ENCODE measurements around the gene TMEM131.
"Not testable (repeated sequence)": the region's sequence is repeated elsewhere in the genome, so short reads cannot be mapped to it uniquely, and the experiment has no call there.

TMEM131 gene, protein sequence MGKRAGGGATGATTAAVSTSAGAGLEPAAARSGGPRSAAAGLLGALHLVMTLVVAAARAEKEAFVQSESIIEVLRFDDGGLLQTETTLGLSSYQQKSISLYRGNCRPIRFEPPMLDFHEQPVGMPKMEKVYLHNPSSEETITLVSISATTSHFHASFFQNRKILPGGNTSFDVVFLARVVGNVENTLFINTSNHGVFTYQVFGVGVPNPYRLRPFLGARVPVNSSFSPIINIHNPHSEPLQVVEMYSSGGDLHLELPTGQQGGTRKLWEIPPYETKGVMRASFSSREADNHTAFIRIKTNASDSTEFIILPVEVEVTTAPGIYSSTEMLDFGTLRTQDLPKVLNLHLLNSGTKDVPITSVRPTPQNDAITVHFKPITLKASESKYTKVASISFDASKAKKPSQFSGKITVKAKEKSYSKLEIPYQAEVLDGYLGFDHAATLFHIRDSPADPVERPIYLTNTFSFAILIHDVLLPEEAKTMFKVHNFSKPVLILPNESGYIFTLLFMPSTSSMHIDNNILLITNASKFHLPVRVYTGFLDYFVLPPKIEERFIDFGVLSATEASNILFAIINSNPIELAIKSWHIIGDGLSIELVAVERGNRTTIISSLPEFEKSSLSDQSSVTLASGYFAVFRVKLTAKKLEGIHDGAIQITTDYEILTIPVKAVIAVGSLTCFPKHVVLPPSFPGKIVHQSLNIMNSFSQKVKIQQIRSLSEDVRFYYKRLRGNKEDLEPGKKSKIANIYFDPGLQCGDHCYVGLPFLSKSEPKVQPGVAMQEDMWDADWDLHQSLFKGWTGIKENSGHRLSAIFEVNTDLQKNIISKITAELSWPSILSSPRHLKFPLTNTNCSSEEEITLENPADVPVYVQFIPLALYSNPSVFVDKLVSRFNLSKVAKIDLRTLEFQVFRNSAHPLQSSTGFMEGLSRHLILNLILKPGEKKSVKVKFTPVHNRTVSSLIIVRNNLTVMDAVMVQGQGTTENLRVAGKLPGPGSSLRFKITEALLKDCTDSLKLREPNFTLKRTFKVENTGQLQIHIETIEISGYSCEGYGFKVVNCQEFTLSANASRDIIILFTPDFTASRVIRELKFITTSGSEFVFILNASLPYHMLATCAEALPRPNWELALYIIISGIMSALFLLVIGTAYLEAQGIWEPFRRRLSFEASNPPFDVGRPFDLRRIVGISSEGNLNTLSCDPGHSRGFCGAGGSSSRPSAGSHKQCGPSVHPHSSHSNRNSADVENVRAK (N-terminal part only)

GRCh38 chr2:97995734-97996624 is at the start of gene TMEM131:
TSS of gene TMEM131 (minus strand) at chr2:97995948. CDS start at chr2:97995662, 286 bp downstream.
- H3K4me3 ChIP-seq (ENCODE audit: low read length) = peak within 1 kb of the TSS; percentile 54; the same call in 1 of the 2 replicates
- DNase-seq (ENCODE audit: low read depth, low spot score) = peak; percentile 75
- H3K4me1 ChIP-seq (ENCODE audit: control insufficient read depth, insufficient read depth, low read length) = 0 out of 2 replicates have a peak, but pooled peaks cover 1% of the 10 kb centered on the region
- H3K27ac ChIP-seq (ENCODE audit: low read length) = no peak within 1 kb of the TSS
- no peaks in the 10 kb centered on the region for H3K9me3 ChIP-seq (ENCODE audit: control insufficient read depth, insufficient read depth, low read length)
- no CpG with 5 or more reads among the region's 88 CpGs for WGBS (ENCODE audit: insufficient coverage, insufficient read length)
- no peaks in the 10 kb centered on the region for H3K36me3 ChIP-seq (ENCODE audit: control insufficient read depth, insufficient read depth, low read length)
- no peaks in the 10 kb centered on the region for H3K27me3 ChIP-seq (ENCODE audit: control insufficient read depth, insufficient read depth, low read length)

DNA sequence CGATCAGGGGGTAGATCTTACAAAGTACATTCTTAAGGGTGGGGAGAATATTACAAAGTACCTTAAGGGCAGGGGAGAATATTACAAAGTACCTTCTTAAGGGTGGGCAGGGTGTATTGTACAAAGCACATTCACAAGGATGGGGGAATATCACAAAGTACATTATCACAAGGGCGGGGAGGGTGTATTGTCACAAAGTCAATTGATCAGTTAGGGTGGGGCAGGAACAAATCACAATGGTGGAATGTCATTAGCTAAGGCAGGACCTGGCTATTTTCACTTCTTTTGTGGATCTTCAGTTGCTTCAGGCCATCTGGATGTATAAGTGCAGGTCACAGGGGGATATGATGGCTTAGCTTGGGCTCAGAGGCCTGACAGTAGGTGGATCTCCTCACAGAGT is 49.0 kb upstream of the TMEM131 start:
- H3K27me3 ChIP-seq (ENCODE audit: control insufficient read depth, insufficient read depth, low read length); H3K27ac ChIP-seq (ENCODE audit: low read length); DNase-seq (ENCODE audit: low read depth, low spot score); H3K4me1 ChIP-seq (ENCODE audit: control insufficient read depth, insufficient read depth, low read length); H3K4me3 ChIP-seq (ENCODE audit: low read length); H3K36me3 ChIP-seq (ENCODE audit: control insufficient read depth, insufficient read depth, low read length); H3K9me3 ChIP-seq (ENCODE audit: control insufficient read depth, insufficient read depth, low read length): not testable (repeated sequence)
- no CpG with 5 or more reads among the region's 2 CpGs for WGBS (ENCODE audit: insufficient coverage, insufficient read length)

DNA sequence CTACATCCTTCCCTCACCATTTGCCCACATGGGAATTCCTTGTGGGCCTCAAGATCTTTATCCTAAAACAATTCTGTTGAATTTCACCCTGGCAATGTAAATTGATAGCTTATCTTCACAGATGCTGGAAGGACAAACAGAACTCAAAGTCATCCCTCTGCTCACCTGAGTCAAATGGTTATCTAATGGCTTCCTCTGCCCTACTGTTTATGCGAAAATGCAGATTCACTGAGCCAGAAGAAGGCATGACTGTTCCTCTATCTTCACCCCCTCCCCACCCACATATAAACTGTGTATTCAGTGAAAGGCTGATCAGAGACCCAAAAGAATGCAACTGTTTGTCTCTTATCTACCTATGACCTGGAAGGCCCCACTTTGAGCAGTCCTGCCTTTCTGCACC is 47.4 kb upstream of the TMEM131 start:
- H3K4me3 ChIP-seq (ENCODE audit: low read length) = no peak overlapping the region
- H3K36me3 ChIP-seq (ENCODE audit: control insufficient read depth, insufficient read depth, low read length) = no peaks in the 10 kb centered on the region
- no peaks in the 10 kb centered on the region for H3K4me1 ChIP-seq (ENCODE audit: control insufficient read depth, insufficient read depth, low read length)
- no peaks in the 10 kb centered on the region for H3K27me3 ChIP-seq (ENCODE audit: control insufficient read depth, insufficient read depth, low read length)
- WGBS (ENCODE audit: insufficient coverage, insufficient read length) = no CpG with 5 or more reads among the region's 1 CpG
- H3K27ac ChIP-seq (ENCODE audit: low read length) = no peak overlapping the region
- no peak for DNase-seq (ENCODE audit: low read depth, low spot score)
- H3K9me3 ChIP-seq (ENCODE audit: control insufficient read depth, insufficient read depth, low read length) = no peaks in the 10 kb centered on the region

DNA sequence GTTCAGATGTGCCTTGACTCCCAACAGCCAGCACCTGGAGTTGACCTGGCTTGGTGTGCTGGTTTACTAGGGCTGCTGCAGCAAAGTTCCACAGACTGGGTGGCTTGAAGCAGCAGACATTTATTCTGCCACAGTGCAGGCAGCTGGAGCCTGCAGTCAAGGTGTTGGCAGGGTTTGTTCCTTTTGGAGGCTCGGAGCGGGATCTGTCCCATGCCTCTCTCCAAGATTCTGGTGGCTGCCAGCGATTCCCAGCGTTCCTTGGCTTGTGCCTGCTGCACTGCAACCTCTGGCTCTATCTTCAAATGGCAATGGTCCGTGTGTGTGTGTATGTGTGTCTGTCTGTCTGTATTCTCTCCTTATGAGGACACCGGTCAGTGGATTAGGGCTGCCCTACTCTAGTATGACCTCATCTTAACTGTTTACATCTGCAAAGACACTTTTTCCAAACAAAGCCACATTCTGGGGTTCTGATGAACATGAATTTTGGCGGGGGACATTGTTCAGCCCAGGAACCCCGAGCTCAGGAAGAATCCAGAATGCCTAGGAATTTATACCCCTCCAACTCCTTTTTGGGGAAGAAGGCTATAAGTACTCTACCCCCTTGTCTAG is 44.7 kb upstream of the TMEM131 start:
- Histone ChIP-seq H3K27me3 (ENCODE audit: control insufficient read depth, insufficient read depth, low read length) (no peaks in the 10 kb centered on the region), H3K9me3 (ENCODE audit: control insufficient read depth, insufficient read depth, low read length) (no peaks in the 10 kb centered on the region), H3K27ac (ENCODE audit: low read length) (no peak overlapping the region), H3K4me1 (ENCODE audit: control insufficient read depth, insufficient read depth, low read length) (no peaks in the 10 kb centered on the region; the same call in 1 of the 2 replicates), H3K4me3 (ENCODE audit: low read length) (no peak overlapping the region), H3K36me3 (ENCODE audit: control insufficient read depth, insufficient read depth, low read length) (no peaks in the 10 kb centered on the region)
- no peak for DNase-seq (ENCODE audit: low read depth, low spot score)
- no CpG with 5 or more reads among the region's 8 CpGs for whole genome bisulfite sequencing (ENCODE audit: insufficient coverage, insufficient read length)

DNA sequence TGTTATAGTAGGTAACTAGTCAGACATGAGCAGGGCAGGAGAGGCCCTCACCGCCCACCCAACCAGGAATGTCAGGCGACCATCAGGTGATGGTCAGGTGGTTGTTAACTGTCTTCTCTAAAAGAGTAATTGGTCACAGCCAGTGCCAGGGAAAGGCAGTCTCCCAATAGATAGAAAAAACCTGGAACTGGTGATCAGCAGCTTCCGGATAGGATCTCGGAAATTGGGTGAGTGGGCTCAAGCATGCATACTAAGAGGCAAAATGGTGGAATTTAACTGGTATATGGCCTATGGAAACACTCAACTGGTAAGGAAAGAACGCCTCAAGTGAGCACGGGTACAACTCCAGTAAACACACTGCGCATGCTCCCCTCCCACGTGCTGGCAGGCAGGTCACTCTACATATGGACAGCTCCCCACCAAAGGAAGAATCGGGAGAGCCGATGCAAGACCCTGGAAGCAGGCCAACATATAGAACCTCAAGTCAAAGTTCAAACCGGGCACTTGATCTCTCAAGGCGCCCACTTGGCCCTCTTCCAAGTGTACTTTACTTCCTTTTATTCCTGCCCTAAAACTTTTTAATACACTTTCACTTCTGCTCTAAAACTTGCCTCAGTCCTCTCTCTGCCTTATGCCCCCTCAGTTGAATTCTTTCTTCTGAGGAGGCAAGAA is 43.5 kb upstream of the TMEM131 start:
- DNase-seq (ENCODE audit: low read depth, low spot score) = no peak
- H3K27ac ChIP-seq (ENCODE audit: low read length) = no peak overlapping the region

DNA sequence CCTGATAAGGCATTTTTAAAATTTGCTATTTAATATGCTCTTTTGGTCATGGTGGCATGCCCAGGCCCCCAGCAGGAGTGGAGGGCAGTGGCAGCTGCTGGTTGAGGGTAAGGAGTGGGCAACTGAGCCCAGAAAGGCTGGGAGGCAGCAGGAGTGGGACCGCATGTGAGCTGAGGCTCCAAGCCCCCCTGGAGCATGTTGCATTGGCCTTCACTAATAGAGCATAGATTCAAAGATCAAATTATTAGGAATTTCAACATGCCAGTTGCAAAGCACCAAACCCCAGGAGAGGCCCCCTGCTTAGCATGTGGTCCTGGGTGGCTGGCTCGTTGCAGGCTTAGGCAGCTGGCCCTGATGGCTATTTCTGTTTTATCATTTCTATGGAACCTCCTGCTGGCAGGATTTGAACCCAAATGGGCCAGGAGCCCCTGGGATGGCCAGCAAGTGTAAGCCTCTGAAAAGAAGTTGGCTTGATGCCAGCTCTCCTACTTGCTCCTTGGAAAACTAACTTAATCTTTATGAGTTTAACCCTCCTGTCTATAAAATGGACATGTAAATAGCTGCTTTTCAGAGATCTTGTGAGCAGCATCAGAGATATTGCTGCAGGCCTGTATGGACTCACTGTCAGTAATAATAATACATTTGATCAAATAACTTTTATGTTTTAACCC is 42.1 kb upstream of the TMEM131 start:
- no peak overlapping the region for H3K4me3 ChIP-seq (ENCODE audit: low read length)
- H3K4me1 ChIP-seq (ENCODE audit: control insufficient read depth, insufficient read depth, low read length) = no peaks in the 10 kb centered on the region; the same call in 1 of the 2 replicates
- DNase-seq (ENCODE audit: low read depth, low spot score) = no peak
- no peaks in the 10 kb centered on the region for H3K9me3 ChIP-seq (ENCODE audit: control insufficient read depth, insufficient read depth, low read length)
- no peaks in the 10 kb centered on the region for H3K27me3 ChIP-seq (ENCODE audit: control insufficient read depth, insufficient read depth, low read length)
- WGBS (ENCODE audit: insufficient coverage, insufficient read length) = no CpG with 5 or more reads among the region's 2 CpGs
- H3K36me3 ChIP-seq (ENCODE audit: control insufficient read depth, insufficient read depth, low read length) = no peaks in the 10 kb centered on the region
- H3K27ac ChIP-seq (ENCODE audit: low read length) = no peak overlapping the region

More for the DNA sequence above, 43.5 kb upstream of the TMEM131 start:
- no peaks in the 10 kb centered on the region; the same call in 1 of the 2 replicates for H3K4me1 ChIP-seq (ENCODE audit: control insufficient read depth, insufficient read depth, low read length)
- H3K27me3 ChIP-seq (ENCODE audit: control insufficient read depth, insufficient read depth, low read length) = no peaks in the 10 kb centered on the region
- WGBS (ENCODE audit: insufficient coverage, insufficient read length) = no CpG with 5 or more reads among the region's 12 CpGs
- H3K36me3 ChIP-seq (ENCODE audit: control insufficient read depth, insufficient read depth, low read length) = no peaks in the 10 kb centered on the region
- no peaks in the 10 kb centered on the region for H3K9me3 ChIP-seq (ENCODE audit: control insufficient read depth, insufficient read depth, low read length)
- H3K4me3 ChIP-seq (ENCODE audit: low read length) = no peak overlapping the region

GRCh38 chr2:98037206-98037605 is 41.5 kb upstream of the TMEM131 start:
- no peaks in the 10 kb centered on the region for H3K36me3 ChIP-seq (ENCODE audit: control insufficient read depth, insufficient read depth, low read length)
- H3K27ac ChIP-seq (ENCODE audit: low read length) = no peak overlapping the region
- DNase-seq (ENCODE audit: low read depth, low spot score) = no peak
- H3K4me3 ChIP-seq (ENCODE audit: low read length) = no peak overlapping the region
- no CpG with 5 or more reads among the region's 2 CpGs for WGBS (ENCODE audit: insufficient coverage, insufficient read length)
- H3K27me3 ChIP-seq (ENCODE audit: control insufficient read depth, insufficient read depth, low read length) = no peaks in the 10 kb centered on the region
- no peaks in the 10 kb centered on the region; the same call in 1 of the 2 replicates for H3K4me1 ChIP-seq (ENCODE audit: control insufficient read depth, insufficient read depth, low read length)
- H3K9me3 ChIP-seq (ENCODE audit: control insufficient read depth, insufficient read depth, low read length) = no peaks in the 10 kb centered on the region

DNA sequence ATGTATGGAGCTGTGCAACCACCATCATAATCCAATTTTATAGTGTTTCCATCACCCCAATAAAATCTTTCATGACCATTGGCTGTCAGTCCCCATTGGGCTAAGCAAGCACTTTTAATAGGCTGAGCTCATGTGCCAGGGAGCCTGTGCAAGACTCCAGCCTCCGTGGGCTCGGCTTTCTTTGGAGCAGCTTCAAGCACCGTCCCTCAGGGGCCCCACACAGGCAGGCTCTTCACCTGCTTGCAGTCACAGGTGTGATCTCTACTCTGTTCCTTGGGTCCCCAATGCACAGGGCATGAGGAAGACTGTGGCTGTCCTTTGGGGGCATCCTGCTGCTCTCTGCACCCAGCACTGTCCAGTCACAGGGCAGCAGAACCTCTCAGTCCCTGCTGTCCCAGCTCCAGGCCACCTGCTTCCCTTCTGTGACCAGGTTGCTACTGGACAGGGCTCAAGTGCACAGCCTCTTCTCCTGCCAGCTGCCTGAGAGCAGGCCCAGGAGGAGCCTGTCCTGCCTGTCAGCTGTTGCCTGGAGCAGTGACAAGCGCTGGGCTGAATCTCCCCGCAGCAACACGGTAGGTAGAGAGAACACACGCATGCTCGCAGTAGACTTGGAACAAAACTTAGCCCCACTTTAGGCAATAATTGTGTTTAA is 40.7 kb upstream of the TMEM131 start:
- H3K36me3 ChIP-seq (ENCODE audit: control insufficient read depth, insufficient read depth, low read length) = no peaks in the 10 kb centered on the region
- no peaks in the 10 kb centered on the region for H3K9me3 ChIP-seq (ENCODE audit: control insufficient read depth, insufficient read depth, low read length)
- no peak overlapping the region for H3K4me3 ChIP-seq (ENCODE audit: low read length)
- H3K27ac ChIP-seq (ENCODE audit: low read length) = no peak overlapping the region
- H3K4me1 ChIP-seq (ENCODE audit: control insufficient read depth, insufficient read depth, low read length) = no peaks in the 10 kb centered on the region; the same call in 1 of the 2 replicates
- no peak for DNase-seq (ENCODE audit: low read depth, low spot score)
- no CpG with 5 or more reads among the region's 8 CpGs for WGBS (ENCODE audit: insufficient coverage, insufficient read length)
- no peaks in the 10 kb centered on the region for H3K27me3 ChIP-seq (ENCODE audit: control insufficient read depth, insufficient read depth, low read length)

All from iPS DF 6.9 (cell line).